DMS153 (cell line): Measurements from ENCODE around the gene NELFB.

ENCODE experiments used
- DNase-seq: peaks from one replicate; lab custom pipeline; 2025; lab: John Stamatoyannopoulos, UW

Gene NELFB

DNA sequence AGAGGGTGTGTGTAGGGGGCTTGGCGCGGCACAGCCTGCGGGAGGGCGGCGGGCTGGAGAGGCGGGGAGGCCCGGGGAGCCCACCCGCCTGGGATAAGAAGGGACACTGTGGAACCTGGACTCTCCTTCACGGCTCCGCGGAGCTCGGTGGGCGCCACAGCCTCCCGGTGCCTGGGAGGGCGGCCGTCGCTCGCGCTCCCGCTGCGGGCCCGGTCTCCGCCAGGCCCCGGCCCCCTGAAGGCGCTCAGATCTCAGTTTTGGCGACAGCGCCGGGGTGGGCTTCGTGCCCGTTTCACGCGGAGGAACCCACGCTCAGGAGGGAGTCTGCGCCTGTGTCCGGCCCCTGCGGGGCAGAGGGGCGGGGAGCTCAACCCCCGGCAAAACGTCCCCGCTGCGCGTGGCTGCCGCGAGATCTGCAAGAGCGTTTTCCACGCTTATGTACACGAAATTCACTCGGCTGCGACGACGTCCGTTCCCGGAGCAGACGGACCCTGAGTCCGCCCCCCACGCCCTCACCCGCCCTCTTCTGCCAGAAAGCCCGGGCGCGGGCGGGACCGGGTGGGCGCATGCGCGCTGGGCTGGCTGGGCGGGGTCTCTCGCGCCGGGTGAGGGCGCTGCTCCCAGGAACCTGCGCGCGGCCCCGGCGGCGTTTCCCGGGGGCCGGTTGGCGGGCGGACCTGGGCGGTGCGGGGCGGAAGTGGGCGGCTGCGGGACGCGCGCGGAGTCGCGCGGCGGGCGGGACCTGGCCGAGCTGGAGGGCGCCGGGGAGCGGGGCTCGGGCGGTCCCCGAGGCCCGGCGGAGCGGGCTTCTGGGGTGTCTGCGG is at the start of gene NELFB:
Gene NELFB (plus strand): TSS at position 704 of the 824 bp plus-strand sequence.
- peak; percentile 76 for DNase-seq

DNA sequence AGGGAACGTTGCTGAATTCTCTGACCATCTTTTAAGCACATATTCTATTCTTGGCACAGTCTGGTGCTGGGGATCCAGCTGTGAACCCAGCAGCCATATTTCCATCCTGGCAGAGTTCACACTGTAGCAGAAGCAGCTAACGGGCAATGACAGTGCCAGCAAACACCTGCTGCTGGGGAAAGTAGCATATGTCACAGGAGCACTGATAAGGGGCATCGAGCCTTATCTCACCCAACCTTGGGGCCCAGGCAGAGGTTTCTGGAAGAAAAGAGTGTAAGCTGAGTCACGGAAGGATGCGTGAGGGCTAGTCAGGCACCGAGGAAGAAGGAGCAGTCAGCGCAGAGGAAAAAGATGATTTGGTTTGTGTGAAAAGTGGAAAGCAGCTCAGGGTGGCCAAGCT is 48.5 kb upstream of the NELFB start:
- DNase-seq = no peak

DNA sequence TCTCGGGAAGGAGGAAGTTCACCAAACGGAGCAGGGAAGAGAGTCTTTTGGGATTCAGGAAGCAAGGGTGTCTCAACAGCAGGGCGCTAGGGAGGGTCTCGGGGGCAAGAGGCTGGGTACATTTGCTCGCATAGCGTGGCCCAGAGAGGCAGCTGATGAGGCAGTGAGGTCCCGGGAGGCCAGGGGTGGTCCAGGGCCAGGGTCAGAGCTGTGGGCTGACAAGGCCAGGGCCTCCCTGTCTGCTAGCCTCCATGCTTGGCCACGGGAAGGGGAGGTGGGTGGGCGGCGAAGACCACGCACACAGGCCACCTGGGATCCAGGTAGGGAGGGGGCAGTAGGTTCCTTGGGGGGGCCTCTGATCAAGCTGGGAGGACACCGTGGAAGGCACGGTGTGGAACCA is 43.6 kb upstream of the NELFB start:
- no peak for DNase-seq

DNA sequence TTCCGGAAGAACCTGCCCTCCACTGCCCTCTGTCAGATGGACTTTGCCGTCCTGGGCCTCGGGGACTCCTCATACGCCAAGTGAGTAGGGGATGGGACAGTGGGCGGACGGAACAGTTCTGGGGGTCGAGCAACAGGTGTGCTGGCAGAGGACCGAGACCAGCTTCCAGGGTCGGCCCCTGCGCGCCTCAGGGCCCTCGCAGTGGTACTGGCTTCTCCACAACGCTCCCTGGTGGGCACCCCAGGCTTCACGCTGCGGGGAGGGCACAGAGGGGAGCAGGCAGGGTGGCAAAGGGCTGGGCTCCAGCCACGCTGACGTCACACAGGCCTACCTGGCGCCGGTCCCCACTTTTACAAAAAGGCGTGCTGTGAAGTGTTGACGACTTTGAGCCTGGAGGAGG is 42.6 kb upstream of the NELFB start:
- no peak for DNase-seq

DNA sequence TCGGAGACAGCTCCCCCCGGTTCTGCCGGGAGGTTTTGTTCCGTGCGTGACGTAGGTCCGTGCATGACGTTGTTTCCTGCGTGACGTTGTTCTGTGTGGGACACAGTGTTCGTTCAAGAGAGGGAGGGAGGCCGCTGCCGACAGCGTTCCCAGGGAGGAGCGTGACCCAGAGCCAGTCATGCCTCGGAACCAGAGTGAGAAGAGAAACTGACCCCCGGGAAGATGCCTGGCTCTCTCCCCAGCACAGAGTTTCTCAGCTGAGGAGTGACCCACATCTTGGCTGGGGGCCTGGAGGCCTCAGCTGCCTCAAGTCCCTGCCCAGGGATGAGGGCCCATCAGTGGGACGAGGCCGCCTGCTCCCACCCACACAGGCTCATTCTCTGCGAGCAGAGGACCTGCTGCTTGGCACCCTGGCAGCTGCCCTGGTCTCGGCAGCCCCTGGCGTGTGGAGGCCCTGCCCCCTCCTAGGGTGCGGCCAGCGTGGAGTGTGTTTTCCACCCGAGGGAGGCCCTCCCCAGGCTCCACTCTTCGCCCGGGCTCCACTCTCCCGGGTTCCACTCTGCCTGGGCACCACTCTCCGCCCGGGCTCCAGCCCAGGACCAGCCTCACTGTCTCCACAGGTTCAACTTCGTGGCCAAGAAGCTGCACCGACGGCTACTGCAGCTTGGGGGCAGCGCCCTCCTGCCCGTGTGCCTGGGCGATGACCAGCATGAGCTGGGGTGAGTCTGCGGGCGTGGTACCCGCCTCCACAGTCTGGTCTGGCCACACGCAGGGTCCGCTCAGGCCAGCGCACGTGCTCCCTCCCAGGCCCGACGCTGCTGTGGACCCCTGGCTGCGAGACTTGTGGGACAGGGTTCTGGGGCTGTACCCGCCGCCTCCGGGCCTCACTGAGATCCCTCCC is 41.7 kb upstream of the NELFB start:
- no peak for DNase-seq

DNA sequence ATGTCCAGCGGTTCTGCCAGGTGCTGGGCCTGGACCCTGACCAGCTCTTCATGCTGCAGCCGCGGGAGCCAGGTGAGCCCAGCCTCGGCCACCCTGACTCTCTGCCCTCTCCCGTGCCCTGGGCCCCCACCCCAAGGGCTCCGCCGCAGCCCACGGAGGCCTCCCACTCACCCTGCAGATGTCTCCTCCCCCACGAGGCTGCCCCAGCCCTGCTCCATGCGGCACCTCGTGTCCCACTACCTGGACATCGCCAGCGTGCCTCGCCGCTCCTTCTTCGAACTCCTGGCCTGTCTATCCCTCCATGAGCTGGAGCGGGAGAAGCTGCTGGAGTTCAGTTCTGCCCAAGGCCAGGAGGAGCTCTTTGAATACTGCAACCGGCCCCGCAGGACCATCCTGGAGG is 40.5 kb upstream of the NELFB start:
- no peak for DNase-seq

DNA sequence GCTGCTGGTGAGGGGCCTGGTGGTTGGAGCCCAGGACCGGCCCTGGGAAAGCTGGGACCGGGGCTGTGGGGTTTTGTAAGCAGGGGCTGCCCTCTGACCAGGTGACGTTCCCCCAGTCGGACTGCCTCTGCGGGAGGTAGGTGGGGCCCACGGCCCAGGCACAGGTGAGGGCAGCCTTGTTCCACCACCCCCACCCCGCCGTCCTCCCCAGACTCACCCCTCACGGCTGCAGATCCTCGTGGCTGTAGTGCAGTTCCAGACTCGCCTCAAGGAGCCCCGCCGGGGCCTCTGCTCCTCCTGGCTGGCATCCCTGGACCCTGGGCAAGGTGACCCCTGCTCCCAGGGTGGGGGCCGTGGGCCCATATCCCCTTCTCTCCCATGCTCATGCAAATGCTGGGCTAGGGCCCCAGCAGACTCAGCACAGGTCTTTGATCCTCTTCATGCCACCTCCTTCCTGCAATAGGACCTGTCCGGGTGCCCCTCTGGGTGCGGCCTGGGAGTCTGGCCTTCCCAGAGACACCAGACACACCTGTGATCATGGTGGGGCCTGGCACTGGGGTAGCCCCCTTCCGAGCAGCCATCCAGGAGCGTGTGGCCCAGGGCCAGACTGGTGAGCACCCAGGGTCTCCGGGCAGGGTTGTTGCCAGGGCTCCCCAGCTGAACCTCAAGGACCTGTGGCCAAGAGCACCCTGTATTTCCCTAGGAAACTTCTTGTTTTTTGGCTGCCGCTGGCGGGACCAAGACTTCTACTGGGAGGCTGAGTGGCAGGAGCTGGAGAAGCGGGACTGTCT is 39.7 kb upstream of the NELFB start:
- DNase-seq = no peak

DNA sequence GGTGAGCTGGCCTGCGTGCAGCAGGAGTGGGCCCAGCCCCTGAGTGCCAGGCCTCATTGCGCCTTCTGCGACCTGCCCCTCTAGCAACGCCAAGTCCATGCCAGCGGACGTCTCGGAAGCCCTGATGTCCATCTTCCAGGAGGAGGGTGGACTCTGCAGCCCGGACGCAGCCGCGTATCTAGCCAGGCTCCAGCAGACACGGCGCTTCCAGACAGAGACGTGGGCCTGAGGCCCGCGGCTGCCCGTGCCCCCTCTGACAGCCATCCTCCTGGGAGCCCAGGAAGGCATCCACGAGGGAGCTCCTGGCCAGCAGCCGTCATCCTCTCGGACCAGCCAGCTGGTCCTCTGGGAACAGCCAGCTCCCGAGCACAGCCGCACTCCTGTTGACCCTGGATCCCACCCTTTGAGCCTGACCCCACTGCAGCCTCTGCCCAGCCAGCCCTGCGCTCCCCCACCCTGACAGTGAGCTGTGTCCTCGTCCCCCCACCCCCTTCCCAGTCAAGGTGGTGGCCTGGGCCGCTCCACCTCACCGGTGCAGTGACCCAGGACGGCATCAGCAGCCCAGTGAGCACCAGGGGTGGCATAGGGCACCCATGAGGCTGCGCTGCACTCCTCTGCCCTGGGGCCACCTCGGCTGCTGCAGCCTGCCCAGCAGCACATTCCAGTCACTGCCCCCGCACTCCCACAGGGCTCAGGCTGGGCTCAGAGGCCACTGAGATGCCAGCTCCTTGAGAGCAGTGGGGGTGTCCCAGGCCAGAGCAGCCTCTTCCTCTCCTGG is 38.8 kb upstream of the NELFB start:
- DNase-seq = no peak

DNA sequence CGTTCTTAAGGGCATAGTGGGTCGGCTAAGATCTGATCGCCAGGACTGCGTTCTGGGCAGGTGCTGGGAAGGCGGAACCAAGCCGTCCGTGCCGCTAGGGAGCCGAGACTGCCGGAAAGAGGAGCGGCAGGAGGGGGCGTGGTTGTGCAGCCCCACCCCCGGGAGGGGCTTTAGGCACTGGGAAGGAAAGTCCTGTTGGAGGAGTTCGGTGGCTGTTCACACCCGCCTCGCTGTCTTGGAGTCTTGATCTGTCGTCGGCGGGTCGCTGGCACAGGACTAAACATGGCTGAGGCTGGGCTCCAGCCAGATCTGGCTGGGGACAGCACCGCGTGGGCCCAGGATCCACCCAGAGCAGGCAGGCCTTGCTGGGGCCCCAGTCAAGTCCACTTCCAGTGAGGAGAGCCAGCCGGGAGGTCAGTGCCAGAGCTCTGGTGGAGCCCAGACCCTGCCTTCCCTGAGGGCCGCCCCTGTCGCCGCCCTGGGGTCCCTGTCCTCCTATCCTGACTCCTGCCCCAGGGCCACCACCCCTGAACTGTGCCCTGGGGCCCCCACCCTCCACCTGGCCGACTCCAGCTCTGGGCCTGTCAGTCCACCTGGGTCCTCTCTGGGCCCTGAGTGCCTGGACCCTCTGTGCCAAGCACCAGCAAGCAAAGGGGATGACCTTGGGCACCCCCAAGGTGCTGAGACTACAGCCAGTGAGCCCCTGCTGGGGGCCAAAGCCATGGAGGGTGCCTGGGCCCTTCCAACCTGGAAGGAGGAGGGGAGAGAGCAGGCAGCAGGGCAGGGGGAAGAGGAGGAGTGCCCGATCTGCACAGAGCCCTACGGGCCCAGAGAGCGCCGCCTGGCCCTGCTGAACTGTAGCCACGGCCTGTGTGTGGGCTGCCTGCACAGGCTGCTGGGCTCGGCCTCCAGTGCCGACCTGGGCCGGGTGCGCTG is 37.6 kb upstream of the NELFB start:
- peak; percentile 43 for DNase-seq

DNA sequence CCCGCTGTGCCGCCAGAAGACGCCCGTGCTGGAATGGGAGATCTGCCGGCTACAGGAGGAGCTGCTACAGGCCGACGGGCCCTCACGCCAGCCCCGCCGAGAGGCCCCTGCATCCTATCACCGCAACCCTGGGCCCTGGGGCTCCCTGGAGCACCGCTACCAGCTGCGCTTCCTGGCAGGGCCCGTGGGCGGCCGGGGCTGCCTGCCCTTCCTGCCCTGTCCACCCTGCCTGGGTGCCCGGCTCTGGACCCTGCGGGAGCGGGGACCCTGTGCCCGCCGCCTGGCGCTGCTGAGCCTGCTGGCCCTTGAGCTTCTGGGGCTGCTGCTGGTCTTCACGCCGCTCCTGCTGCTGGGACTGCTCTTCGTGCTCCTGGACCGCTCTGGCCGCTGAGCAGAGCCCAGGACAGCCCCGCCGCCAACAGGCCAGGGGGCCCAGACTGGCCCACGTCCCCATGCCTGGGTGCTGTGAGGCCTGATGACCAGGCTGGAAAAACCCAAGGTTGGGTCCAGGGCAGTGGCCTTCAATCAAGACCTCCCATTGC is 36.8 kb upstream of the NELFB start:
- DNase-seq = no peak

DNA sequence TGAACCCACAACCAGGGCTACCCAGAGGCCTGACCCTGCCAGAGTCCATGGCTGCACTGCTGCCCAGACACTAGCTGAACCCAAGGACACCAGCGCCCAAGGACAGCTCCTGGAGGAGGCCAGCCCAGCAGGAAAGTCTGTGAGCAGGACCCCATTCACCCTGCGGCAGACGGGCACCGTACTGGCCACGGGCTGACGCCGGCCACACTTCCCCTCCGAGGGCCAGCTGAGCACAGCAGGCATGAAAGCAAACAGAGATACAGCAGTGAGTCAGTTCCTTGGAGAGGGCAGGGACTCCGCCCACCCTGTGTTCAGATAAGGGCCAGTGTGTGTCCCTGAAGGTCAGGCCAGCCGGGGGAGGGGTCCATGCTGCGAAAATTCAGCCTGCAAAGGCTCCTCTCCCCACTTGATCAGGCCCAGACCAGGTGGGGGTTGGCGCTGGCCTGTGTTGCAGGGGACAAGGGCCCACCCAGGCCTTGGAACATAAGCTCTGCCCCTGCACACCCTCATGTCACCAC is 36.3 kb upstream of the NELFB start:
- no peak for DNase-seq

DNA sequence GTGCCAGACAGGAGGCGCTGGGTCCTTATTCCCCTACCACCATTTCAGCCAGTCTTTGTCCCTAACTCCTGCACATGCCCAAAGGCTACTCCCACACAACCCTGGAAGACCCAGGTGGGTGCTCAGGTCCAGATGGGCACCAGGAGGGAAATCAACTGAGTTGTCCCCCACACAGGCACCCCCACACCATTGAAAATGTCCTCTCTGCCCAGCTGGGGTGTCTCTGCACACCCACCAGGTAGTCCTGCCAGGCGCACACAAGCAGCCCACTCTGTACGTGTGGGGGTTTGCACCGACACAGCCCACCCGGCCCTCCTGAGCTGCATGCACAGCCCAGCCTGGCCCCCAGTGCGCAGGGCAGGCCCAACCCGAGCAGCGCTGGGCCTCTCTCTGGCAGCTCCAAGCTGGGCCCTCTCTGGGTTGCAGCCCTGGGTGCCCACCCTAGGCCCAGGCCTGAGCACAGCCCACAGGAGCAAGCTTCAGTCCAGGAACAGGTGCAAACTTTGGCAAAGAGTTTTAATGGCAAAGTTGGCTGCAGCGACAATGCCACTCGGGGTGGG is 35.3 kb upstream of the NELFB start:
- no peak for DNase-seq

DNA sequence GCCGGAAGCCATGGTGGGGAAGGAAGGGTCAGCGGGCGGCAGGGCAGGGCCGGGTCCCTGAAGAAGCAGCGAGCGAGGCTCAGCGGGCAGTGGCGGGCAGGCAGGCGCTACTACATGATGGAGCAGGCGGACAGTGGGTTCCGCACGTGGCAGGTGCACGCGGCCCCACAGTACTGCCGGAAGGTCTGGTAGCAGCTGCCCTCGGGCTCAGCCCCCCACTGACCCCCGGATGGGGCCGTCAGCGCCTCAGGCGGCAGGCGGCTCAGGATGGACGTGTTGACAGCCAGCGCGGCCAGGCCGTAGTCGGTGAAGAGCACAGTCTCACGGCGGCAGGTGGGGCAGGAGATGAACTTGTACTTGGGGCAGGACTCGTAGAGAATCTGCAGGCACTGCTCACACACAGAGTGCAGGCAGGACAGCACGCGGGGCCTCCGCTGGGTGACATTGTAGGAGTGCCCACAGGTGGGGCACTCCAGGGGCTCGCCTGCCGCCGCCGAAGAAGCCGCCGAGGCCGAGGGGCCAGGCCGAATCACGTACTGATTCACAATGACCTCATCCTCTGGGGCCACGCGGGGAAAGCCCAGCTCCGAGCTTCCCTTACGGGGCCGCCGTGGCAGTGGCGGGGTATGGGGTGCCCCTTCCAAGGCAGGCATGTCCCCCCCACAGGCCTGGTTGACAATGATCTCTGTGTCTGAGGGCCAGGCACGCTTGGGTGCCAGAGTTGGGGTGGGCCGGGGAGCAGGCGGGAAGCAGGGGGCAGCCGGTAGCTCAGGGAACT is 34.6 kb upstream of the NELFB start:
- DNase-seq = no peak

DNA sequence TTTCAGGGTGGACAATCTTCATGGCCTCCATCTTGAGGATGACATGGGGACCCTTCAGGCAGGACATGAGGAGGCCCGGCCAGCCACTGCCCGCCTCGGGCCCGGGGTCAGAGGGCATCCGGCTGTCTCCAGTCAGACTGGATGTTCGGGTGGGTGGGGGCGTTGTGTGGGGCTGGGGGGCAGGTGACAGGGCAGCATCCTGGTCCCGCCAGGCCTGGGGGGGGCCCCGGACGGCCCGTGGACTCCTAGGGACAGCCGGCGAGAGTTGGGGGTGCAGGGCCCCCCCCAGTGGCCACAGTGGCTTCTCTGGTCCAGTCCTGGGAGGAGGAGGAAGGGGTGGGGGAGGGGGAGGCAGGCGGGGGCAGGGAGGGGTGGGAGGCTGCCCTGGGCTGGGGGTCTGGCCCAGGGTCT is 34.0 kb upstream of the NELFB start:
- DNase-seq = no peak

DNA sequence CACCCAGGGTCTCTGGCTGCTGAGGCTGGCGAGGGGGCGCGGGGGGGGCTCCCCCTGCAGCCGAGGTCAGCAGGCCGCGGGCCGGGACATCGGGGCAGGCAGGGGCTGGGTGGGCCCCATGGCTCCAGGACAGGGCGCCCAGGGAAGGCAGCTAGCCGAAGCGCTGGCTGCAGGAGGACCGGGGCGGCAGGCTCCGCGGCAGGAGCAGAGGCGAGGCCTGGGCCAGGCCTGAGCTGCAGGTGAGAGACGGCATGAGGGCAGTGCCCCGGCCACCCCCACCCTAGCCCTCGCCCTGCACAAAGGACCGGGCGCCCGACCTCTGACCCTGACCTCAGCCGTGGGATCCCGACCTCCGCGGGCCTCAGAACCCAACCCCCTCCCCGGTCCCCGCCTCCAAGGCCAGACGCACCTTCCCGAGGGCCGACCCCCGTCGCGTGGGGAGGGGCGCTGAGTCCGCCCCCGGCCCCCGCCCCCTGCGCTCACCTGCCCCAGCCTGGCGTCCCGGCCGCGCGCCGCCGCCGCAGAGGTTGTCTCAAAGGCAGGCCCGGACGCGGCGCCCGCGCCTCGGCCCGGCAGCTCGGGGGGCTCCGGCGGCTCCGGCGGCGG is 33.5 kb upstream of the NELFB start:
- DNase-seq = no peak

DNA sequence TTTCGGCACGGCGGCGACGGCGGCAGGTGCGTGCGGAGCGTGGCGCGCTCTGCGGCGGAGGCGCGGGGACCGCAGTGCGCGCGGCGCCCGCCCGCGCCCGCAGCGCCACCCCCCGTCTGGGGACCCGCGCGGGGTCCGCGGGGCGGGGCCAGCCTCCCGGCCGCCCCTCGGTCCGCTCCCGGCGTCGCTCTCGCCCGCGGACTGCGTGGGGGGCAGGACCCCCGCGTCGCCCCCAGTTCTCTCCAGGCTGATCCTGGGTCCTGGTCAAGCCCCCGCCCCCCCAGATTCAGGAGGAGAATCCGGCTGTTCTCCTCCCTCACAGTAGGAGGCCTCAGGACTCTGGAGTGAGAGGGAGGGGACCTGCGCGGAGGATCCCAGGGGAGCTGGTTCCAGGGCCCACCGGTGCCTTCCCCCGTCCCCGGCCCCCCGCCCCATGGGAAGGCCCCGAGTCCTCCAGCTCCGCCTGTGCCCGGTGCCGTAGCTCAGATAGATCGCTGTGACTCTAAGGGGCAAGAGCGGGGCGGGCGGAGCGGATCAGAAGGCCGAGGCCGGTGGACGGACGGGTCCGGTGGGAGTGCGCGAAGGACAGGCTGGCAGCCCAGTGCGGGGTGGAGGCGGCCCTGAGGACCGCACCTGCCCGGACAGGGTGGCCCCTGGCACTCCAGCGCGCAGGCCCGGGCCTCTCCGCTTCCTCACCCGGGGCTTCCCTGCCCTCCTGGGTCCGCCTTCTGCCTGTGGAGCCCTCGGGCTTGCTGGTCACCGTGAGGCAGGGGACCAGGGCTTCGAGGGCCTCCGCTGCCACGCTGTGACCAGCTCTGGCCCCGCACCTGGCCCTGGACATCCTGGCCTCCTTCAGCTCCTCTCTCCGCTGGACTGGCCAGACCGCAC is 32.7 kb upstream of the NELFB start, which contains the start of gene RNF208:
Gene RNF208 (minus strand): TSS at position 51 of the 888 bp plus-strand sequence. CDS start 1,028 bp downstream, outside the sequence.
- DNase-seq = no peak
